Measurements from ENCODE around the gene ZNF524. TPM values are rescaled to one million over a fixed set of nuclear protein-coding genes. Genes with fewer than 3 reads are reported as not detected.

The ZNF524 gene
- total RNA-seq, 3 donors from 2014 or later = 22.3 to 25.6 (median 25.4) TPM

- Histone ChIP-seq H3K27me3 (no peaks in the 10 kb centered on the region), H3K9me3 (no peaks in the 10 kb centered on the region), H3K36me3 (no peaks in the 10 kb centered on the region), H3K27ac (peak overlapping the region; percentile 98 to 100), H3K4me1 (no peaks in the 10 kb centered on the region), H3K4me3 (no peak overlapping the region)
- TF ChIP-seq POLR2A (IDR thresholded peaks at IDR 0.05) = no peak
- intact Hi-C loops (cut with DNase I; ENCODE audit: low total_unique reads) = loop anchor here (5.0 kb wide), 1 partner anchor 539 kb away; no protein-coding TSS in a partner anchor
- no peak for DNase-seq (ENCODE audit: low spot score in 2 of 2)
Measured at GRCh38 chr19:55598034-55598433, 2.1 kb upstream of the ZNF524 start.

- intact Hi-C loops (cut with DNase I; ENCODE audit: low total_unique reads) = loop anchor here (5.0 kb wide), 1 partner anchor 538 kb away; no protein-coding TSS in a partner anchor
- DNase-seq (ENCODE audit: low spot score in 2 of 2) = peak; percentile 89 to 91
- peak overlapping the region; percentile 76 to 98 (median 81) for H3K4me3 ChIP-seq
- TF ChIP-seq POLR2A (IDR thresholded peaks at IDR 0.05) = no peak
- no peak for TF ChIP-seq POLR2AphosphoS5 (IDR thresholded peaks at IDR 0.05)
- no peak for TF ChIP-seq CTCF (IDR thresholded peaks at IDR 0.05)
- H3K4me1 ChIP-seq = no peaks in the 10 kb centered on the region
- H3K27me3 ChIP-seq = no peaks in the 10 kb centered on the region
- H3K9me3 ChIP-seq = no peaks in the 10 kb centered on the region
- no peaks in the 10 kb centered on the region for H3K36me3 ChIP-seq
- H3K27ac ChIP-seq = peak overlapping the region; percentile 98 to 100
Measured at GRCh38 chr19:55598719-55599467, 1.2 kb upstream of the ZNF524 start.

- no peak for TF ChIP-seq POLR2A (IDR thresholded peaks at IDR 0.05)
- TF ChIP-seq POLR2AphosphoS5 (IDR thresholded peaks at IDR 0.05) = peak; percentile 10 to 81 (median 74)
- TF ChIP-seq CTCF (IDR thresholded peaks at IDR 0.05) = no peak
- peak within 1 kb of the TSS; percentile 76 to 98 (median 81) for H3K4me3 ChIP-seq
- no peaks in the 10 kb centered on the region for H3K36me3 ChIP-seq
- H3K4me1 ChIP-seq = no peaks in the 10 kb centered on the region
- intact Hi-C loops (cut with DNase I; ENCODE audit: low total_unique reads) = loop anchor here (5.0 kb wide), 1 partner anchor 538 kb away; no protein-coding TSS in a partner anchor
- no peaks in the 10 kb centered on the region for H3K27me3 ChIP-seq
- no peaks in the 10 kb centered on the region for H3K9me3 ChIP-seq
- peak; percentile 99 for DNase-seq (ENCODE audit: low spot score in 2 of 2)
- H3K27ac ChIP-seq = peak within 1 kb of the TSS; percentile 98 to 100
Measured at GRCh38 chr19:55599468-55599841, 633 bp upstream of the ZNF524 start, which contains the start of gene FIZ1. FIZ1 (minus strand) TSS chr19:55599517; CDS start chr19:55597865, 1,652 bp downstream.

GRCh38 chr19:55600662-55601028 is 557 bp downstream of the ZNF524 start:
- Histone ChIP-seq H3K36me3 (no peaks in the 10 kb centered on the region), H3K4me3 (peak overlapping the region; percentile 76 to 98 (median 81)), H3K27me3 (no peaks in the 10 kb centered on the region), H3K4me1 (no peaks in the 10 kb centered on the region), H3K9me3 (no peaks in the 10 kb centered on the region), H3K27ac (peak overlapping the region; percentile 98 to 100)
- TF ChIP-seq POLR2A (IDR thresholded peaks at IDR 0.05) (no peak), CTCF (IDR thresholded peaks at IDR 0.05) (no peak), POLR2AphosphoS5 (IDR thresholded peaks at IDR 0.05) (no peak)
- DNase-seq (ENCODE audit: low spot score in 2 of 2) = no peak
- intact Hi-C loops (cut with DNase I; ENCODE audit: low total_unique reads) = no loop called here

GRCh38 chr19:55601084-55601483 is 996 bp downstream of the ZNF524 start:
- Histone ChIP-seq H3K27ac (peak overlapping the region; percentile 98 to 100), H3K4me3 (peak overlapping the region; percentile 76 to 98 (median 81)), H3K27me3 (no peaks in the 10 kb centered on the region), H3K4me1 (no peaks in the 10 kb centered on the region), H3K9me3 (no peaks in the 10 kb centered on the region), H3K36me3 (no peaks in the 10 kb centered on the region)
- DNase-seq (ENCODE audit: low spot score in 2 of 2) = no peak
- intact Hi-C loops (cut with DNase I; ENCODE audit: low total_unique reads) = no loop called here
- TF ChIP-seq POLR2AphosphoS5 (IDR thresholded peaks at IDR 0.05) (peak in 1 of 3 donors; percentile 34), CTCF (IDR thresholded peaks at IDR 0.05) (no peak), POLR2A (IDR thresholded peaks at IDR 0.05) (no peak)

Data from breast epithelium (tissue), 4 donors.